ENCODE results near the gene AATF.

DNA sequence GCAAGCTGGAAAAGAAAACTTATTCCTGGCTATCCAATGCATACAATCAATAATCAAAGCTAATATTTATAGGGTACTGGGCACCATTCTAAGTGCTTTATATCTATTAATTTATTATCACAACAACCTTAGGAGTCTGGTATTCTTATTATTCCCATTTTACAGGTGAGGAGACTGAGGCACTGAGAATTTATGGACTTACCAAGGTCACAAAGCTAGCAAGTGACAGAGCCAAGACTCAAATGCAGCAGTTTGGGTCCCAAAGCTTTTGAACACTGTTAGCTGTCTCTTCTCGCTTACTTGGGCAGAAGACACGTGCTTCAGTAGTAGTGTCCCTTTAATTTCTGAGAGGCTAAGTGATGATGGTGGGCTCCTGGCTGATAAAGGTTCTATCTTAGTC is 152.6 kb downstream of the AATF start:
- TF ChIP-seq POLR2A (IDR thresholded peaks at IDR 0.05) (no peak), CTCF (IDR thresholded peaks at IDR 0.05) (no peak), POLR2AphosphoS5 (IDR thresholded peaks at IDR 0.05) (no peak)

Data from prostate gland (tissue), 2 donors.